NCI-H82 treated with DMSO at 0.1 percent for 48 hours (cell line): ENCODE measurements around the gene METTL15.
"Not testable (repeated sequence)": the region's sequence is repeated elsewhere in the genome, so short reads cannot be mapped to it uniquely, and the experiment has no call there.

ENCODE experiments used
- DNase-seq: peaks from one replicate; lab custom pipeline; 2025; ENCODE audit not compliant: unreplicated experiment; lab: John Stamatoyannopoulos, UW

METTL15 gene

DNA sequence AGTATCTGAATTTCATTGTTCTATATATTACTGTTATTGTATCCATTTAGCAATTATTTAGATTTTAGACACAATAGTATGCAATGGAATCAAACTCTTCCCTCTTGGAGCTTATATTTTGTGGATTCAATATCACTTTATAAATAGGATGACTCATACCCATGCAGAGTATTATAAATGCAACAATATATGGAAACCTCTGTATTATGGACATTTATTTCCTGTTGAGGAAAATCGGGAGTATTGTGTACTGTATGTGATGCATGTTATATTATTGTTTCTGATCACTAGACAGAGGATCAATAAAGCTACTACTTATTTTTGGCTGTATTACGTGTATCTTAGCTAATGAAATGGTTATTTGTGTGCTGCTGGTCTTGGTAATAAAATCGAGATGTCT is 770 bp downstream of the METTL15 start:
- DNase-seq: no peak

DNA sequence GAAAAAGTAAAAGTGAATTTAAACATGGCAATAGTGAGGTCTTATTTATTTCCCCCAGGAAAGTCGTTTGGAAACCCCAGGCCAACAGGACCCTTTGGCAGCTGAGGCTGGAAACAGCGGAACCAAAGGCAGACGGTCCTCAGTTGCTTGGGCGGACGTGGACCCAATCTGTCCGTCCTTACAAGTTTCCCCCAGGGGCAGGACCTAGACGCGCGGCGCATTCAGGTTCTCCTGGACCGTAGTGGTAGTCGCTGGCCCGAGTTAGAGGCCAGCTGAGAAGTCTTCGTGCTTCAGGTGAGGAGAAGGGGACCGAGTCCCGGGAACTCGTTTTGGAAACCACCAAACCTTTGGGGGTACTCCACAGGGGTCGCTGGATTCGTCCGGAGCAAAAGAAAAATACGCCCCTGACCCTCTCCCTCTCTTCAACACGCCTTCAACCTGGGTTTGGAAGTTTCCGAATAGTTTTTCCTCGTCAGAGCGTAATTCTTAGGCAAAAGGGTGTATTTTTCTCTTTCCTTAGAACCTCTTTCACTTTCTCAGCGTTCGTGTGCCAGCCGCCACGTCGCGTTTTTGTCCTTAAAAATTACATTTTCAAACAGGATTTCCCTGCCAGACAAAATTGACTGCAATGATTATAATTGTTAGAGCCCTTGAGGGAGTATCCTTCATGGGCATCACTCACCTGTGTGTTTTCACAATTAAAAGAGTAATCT is 2.1 kb downstream of the METTL15 start:
- DNase-seq: peak; percentile 34

DNA sequence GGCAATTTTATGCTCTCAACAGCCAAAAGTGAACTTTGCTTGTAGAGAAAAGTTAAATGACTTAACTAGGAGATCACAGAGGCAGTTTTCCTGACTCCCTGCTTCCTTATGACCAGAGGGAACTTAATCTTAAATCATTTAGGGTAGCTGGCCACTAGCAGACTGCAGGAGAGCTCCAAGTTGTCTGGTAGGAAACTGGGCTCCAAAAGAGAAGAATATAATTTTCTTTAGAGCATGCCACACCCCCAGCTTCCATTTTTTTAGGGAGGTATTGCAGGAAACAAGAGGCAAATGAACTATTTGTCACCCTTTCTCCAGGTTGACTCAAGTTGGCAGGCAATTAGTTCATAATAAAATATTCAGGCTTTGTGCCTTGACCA is 2.6 kb downstream of the METTL15 start:
- DNase-seq: no peak

DNA sequence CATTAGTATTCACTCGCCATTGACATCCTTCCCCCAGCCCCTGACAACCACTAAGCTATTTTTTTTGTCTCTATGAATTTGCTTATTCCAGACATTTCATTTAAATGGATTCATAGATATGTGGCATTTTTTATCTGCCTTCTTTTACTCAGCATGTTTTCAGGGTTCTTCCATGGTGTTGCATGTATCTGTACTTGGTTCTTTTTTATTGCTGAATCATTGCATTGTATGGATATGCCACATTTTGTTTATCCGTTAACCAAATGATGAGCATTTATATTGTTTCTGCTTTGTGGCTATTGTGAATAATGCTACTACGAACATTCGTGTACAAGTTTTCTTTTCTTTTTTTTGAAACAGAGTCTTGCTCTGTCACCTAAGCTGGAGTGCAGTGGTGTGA is 5.9 kb downstream of the METTL15 start:
- no peak for DNase-seq

DNA sequence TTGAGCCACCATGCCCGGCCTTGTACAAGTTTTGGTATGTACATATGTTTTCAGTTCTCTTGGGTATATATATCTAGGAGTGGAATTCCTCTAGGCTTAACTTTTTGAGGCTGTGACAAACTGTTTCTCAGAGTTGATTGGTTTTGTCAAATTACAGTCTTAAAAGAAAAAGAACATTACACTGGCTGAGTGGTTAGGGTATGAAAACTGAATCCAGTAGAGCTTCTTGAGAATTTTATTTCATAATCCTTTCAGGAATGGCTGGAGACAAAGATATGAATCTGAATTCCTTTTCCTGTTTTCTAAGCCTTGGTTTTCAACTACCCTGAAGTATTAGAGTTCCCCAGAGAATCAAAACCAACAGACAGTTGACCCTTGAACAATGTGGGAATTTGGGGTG is 6.5 kb downstream of the METTL15 start:
- no peak for DNase-seq

DNA sequence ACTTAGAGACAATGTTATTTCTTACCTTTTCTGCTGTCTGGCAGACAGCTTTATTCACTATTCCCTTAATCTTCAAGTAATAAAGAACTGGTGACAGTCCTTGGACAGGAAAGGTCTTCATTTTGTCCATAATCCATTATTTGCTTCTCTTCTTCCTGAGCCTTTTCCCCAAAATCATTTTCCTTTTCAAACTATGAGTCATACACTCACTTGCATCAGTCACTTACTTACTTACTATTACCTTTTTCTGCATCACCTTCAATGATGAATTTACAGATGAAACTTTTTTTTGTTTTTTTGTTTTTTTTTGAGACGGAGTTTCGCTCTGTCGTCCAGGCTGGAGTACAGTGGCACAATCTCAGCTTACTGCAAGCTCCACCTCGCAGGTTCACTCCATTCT is 9.5 kb downstream of the METTL15 start:
- no peak for DNase-seq

DNA sequence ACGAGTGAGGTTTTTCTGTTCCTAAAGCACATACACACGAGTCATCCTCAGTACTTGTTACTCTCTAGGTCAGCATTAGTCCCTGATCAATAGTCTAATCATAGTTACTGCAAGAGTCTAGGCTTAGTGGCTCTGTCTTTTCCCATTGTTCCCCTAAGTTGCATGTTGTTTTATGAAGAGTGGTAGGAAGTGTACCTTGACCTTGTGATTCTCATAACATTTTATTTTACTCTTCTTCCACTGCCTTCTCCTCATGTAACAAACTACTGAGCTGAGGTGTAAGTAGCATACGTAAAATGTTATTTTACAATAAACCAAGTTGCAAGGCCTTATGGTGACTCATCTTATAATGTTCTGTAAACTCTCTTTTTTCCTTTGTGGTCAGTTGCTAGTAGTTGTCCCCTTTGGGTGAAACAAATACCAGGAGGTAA is 15.0 kb downstream of the METTL15 start:
- no peak for DNase-seq

DNA sequence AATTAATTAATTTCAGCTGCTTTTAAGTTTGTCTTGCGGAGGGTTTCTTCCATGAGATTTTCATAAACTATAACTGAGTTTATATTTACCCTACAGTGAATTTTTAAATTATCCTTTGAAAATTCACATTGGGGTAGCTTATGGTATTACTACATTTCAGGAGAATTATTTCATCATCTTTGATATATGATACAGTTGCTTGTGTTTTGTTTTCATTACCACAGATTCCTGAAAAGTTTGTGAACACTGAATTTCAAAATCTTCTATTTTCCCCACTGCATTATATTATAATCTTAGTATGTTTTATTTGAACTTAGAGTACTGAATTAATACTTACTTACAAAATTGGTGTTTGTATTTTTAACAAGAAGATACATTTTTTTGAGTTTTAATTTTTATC is 24.4 kb downstream of the METTL15 start:
- no peak for DNase-seq

DNA sequence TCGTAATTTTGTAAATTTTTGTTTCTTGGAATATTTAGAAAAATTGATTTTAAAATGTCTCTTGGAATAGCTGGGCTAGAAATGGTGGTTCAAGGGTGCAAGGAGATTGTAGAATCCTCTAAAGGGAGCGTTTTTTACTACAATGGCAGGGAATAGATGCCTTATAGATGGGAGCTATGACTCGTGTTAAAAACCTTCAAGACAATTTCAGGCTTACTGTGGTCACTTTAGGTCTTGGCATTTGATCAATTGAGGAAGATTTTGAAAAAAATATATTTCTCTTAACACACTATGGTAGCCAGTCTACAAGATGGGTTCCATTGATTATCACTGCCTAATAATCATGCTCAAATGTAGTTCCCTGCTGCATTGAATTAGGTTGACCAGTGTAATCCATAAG is 25.0 kb downstream of the METTL15 start:
- DNase-seq: no peak

DNA sequence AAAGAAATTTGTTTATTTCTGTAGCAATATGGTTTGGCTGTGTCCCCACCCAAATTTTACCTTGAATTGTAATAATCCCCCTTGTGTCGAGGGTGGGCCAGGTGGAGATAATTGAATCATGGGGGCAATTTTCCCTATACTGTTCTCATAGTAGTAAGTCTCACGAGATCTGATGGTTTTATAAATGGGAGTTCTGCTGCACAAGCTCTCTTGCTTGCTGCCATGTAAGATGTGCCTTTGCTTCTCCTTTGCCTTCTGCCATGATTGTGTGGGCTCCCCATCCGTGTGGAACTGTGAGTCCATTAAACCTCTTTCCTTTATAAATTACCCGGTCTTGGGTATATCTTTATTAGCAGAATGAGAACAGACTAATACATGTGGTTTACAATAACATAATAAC is 28.0 kb downstream of the METTL15 start:
- DNase-seq: not testable (repeated sequence)

DNA sequence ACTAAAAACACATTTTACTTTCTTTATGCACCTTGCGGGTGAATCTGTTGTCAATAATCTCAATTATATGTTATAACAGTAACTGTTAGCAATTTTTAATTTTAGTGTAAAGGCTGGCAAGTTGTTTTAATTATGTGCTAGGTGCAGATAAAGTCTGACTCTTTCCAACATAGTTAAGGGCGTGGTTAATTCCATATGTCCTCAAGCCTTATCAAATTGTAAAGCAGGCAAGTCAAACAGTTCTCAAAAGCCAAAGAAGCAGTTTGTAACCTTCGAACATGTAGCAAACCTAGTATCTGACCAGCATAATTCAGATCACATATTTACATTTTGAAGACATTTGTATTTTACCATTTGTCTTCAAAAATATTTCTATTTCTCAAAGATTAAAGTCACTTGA is 29.2 kb downstream of the METTL15 start:
- DNase-seq: no peak

DNA sequence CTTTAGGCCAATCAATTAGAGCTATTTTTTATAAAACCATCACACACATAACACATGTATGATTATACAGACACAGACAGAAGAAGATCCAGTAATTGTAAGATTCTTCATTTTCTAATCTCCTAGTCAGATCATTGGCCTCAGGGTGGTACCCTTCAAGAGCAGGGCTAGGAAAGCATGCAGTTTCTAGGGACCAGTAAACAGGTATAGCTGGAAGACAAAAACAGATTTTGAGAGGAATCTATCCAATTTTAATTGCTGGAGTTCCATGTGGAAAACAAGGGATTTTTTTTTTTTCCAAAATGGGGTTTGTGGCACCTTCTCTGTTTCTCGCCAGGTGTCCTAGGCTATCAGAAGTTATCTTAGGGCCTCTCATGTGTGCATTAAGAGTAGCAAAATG is 29.6 kb downstream of the METTL15 start:
- DNase-seq: no peak

DNA sequence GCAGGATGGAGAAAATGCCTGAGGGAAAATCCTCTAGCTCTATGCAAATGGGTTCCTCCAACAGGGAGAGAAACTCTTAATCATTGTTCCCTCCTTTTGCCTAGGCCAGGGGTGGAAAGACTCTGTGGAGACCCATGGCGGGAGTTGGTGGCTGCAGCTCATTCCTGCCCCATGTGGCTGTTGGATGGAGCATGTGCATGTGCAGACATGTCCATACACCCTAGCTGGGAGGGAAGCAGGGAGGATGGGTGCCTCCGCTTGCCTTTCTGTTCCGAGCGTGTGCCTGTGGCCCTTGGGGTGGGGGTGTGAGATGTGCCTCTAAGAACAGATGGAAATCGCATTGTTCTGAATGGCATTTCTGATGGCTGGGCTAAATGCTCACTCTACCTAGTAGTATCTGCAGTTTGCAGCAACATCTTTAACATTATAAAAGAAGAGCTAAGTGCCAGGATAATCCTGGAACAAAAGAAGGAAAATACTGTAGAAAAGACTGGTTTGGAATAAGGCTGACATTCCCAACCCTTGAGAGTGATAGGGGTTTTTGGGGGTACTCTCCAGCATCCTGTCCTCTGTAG is 31.7 kb downstream of the METTL15 start:
- DNase-seq: no peak

DNA sequence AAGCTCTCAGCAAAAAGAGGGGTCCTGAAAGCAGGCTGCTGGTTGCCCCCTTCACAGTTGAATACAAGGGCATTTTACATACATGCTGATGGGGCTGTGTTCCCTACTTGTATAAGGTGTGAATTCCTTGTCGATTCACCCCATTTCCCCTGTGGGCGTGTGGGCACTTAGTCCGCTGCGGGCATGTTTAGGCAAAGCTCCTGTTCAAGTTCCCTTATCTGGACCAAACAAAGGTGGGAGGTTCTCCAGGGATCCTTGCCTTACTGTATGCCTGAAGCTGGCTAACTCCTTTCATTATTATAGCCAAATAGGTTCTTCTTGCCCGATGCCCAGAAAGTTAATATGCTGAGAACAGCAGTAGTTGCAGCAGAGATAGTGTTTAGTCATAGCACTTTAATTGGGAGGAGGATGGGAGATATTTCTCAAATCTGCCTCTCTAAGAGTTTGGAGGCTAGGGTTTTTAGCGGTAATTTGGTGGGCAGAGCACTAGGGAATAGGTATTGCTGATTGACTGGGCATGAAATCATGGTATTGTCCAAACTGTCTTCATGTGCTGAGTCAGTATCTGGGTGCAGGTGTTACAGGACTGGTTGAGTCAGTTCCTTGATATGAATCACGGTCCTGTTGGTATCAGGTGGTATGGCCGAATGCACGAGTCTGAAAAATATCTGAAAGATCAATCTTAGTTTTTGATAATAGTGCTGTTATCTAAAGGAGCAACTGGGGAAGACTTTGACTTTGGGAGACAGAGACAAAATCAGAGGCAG is 32.7 kb downstream of the METTL15 start:
- DNase-seq: no peak

DNA sequence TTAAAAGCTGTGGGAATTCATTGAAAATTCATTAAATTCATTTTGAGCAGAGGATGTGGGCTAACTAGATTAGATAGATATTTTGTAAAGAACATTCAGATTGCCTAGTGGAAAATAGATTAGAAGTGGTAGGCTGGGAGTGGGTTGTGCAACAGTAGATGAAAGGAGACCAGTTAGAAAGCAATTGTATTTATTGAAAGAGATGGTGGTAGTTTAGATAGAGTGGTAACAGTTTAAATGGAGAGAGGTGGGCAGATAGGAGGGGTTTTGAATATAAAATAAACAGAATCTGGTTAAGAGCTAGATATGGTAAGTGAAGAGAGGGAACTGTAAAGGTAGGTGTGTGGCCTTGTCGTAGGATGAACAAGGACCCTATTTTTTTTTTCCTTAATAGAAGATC is 34.5 kb downstream of the METTL15 start:
- DNase-seq: no peak

DNA sequence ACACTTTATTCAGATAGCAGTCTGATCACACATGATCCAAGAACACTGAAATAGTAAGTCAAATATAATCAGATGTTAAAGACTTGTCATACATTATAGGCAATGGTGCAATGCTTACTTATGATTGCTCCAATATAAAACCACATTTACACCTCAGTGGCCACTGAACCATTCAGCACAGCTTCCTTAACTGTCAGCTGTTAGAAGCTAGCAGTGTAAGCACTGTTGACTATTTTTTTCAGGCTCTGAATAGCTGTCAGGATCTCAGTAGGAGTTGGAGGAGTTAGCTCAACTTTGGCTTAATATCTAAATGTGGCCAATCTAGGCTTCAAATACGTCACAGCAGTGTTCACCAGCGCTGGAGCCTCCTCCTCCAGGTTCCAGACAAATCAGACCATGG is 36.6 kb downstream of the METTL15 start:
- DNase-seq: no peak

DNA sequence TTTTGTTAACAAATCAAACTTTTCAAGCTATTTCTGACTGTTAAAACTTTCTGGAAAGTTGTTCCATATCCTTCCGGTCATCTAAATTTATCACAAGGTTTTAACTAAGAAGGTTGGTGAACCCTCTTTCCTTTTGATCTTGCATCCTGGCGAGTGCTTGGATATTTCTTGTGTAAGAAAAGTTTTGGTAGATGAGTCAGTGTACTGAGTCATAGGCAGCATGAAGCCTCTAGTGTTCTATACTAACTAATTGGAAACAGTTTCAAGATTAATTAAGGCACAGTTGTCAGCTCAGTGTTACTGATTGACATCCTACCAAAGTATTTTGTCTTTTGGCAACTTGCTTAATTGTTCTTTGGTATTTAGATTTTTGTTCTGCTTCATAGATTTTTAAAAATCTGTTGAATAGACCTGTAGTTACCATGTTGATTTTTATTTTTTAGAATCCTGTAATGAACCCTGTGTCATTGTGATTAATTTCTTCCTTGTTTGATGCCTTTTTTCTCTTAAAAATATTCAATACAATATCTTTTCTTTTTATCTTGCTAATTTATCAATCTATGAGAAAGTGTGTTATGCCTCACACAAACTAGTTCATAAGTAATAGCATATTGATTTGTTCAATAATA is 38.0 kb downstream of the METTL15 start:
- no peak for DNase-seq

DNA sequence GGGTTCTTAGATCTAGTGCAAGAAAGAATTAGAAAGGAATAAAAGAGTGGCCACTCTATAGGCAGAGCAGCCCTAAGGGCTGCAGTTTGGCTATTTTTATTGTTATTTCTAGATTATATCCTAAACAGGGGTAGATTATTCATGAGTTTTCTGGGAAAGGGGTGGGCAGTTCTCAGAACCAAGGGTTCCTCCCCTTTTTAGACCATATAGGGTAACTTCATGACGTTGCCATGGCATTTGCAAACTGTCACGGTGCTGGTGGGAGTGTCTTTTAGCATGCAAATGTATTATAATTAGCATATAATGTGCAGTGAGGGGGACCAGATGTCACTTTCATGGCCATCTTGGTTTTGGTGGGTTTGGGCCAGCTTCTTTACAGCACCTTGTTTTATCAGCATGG is 44.6 kb downstream of the METTL15 start:
- no peak for DNase-seq

DNA sequence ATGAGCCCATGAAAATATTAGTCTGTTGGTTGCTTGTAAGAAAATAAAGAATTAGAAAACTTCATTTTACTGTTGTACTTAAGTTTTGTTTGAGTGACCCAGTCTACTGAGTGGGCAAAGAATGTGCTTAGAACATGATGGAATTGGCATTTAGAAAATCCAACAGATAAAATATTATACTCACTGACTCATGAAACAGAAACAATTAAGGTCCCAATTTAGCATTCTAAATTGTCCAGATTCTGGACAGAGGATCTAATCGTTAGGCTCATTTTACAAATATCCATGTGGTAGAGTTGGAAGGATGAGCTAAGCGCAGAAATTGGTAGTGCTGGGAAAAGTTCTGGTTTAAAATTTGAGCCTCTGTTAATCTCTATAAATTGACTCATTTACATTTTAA is 45.4 kb downstream of the METTL15 start:
- no peak for DNase-seq

DNA sequence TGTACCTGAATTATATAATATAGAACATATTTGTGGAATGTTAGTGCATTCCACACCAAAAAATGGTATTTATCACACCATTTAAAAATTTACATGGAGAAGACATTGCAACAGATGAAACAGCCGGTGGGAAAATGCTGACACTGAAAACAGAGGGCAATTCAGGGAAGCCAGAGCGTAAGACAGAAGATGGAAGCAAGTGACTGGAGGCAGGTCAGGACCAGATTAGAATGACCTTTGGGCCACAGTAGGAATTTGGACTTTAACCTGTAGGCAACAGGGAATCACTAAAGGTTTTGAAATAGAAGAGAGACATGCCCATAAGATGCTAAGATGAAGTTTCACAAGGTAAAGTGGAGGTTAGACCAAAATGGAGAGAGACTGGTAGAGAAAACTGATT is 60.5 kb downstream of the METTL15 start:
- no peak for DNase-seq

DNA sequence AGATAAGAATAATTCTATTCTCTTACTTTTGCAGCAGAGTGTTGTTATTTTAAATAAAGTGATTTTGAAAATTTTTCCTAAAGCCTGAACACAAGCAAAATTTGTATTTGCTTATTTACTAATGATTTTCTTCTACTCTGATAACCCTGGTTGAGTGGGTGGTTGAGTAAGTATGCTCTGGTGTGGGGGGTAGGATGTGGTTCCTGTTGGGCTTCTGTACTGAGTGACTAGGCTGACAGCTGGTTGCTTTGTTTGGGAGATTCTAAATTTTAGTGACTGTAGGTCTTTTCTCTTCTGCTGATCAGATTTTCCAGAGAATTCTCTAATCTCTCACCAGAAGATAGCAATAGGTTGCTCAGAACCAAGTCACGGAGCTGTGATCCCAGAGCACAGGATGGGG is 61.6 kb downstream of the METTL15 start:
- no peak for DNase-seq

DNA sequence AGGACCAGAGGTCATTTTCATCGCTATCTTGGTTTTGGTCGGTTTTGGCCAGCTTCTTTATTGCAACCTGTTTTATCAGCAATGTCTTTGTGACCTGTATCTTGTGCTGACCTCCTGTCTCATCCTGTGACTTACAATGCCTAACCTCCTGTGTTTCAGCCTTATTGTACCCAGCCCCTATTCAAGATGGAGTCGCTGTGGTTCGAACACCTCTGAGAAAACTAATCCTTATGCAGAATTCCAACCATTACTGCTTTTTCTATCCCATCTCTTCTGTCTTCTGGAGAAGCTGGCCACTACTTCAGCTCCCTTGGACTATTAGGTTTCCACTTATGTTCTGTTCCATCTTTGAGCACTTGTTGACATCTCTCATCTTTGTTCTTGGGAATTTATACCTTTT is 62.6 kb downstream of the METTL15 start:
- no peak for DNase-seq
